K562 (cell line): ENCODE results near the gene GEMIN2. TPM values are rescaled to one million over a fixed set of nuclear protein-coding genes. Genes with fewer than 3 reads are reported as not detected.

ENCODE experiments used
- AFF4 ChIP-seq: sonication (generic); formaldehyde crosslinking; IDR thresholded peaks from 2 replicates; pipeline ENCODE4 v1.8.0; 2023; ENCODE audit warnings: mild to moderate bottlenecking, missing genetic modification reagents
- BRD9 ChIP-seq: fragments of 450-650 bp; IDR thresholded peaks from 2 replicates; pipeline ENCODE4 v1.6.1; 2018; ENCODE audit warnings: low read depth; ENCODE audit not compliant: partially characterized antibody
- ETV5 ChIP-seq: sonication (generic); formaldehyde crosslinking; IDR thresholded peaks from 2 replicates; pipeline ENCODE4 v1.4.0; 2020; ENCODE audit warnings: low read depth, mild to moderate bottlenecking, missing genetic modification reagents
- JUNB ChIP-seq: fragments of 450-650 bp; formaldehyde crosslinking; conservative IDR thresholded peaks from 2 replicates; pipeline ENCODE4 v1.4.0; 2020; ENCODE audit warnings: mild to moderate bottlenecking
- NFYB ChIP-seq: IDR thresholded peaks from 2 replicates; pipeline ENCODE4 v1.6.1; 2011; ENCODE audit warnings: mild to moderate bottlenecking, moderate library complexity; ENCODE audit not compliant: insufficient read length; ENCODE audit errors: extremely low read depth
- SMC3 ChIP-seq: conservative IDR thresholded peaks from 2 replicates; pipeline ENCODE4 v1.6.1; 2011; ENCODE audit warnings: low read depth, low read length, improper control_type of control experiment; ENCODE audit not compliant: insufficient read depth
- STAT5A ChIP-seq: IDR thresholded peaks from 2 replicates; pipeline ENCODE4 v1.6.1; 2012; ENCODE audit warnings: low read length, inconsistent platforms, borderline replicate concordance
- ZBTB40 ChIP-seq, 2 experiments: fragments of 450-650 bp in 1 of 2; sonication (generic) in 1 of 2; formaldehyde crosslinking in 1 of 2; IDR thresholded peaks; 2 replicates each; pipeline versions ENCODE4 v1.7.1 to v1.9.0; 2016 to 2022; ENCODE audit warnings: inconsistent platforms in 1 of 2, mild to moderate bottlenecking in 1 of 2, missing genetic modification reagents in 1 of 2
- ZNF384 ChIP-seq: IDR thresholded peaks from 2 replicates; pipeline ENCODE4 v1.6.1; 2012; ENCODE audit warnings: low read depth, low read length, improper control_type of control experiment
- ZNF436 ChIP-seq: fragments of 250-450, 450-650 bp; sonication (Bioruptor Pico); formaldehyde crosslinking; IDR thresholded peaks from 2 replicates; pipeline ENCODE4 v1.7.0; 2020; ENCODE audit warnings: mild to moderate bottlenecking
- ZNF511 ChIP-seq: sonication (generic); formaldehyde crosslinking; IDR thresholded peaks from 2 replicates; pipeline ENCODE4 v1.8.0; 2022; ENCODE audit warnings: mild to moderate bottlenecking, missing genetic modification reagents
- polyA plus RNA-seq, 8 experiments: library from polyadenylated mRNA; depleted of rRNA in 4 of 8; stranded (reverse) in 5 of 8; unstranded in 3 of 8; fragments of >200 nt; fragmentation: Nextera tagmentation in 2 of 8; fragmentation: Illumina TruSeq in 1 of 8; extraction: Ambion mirVana in 2 of 8; extraction: Trizol in 1 of 8; gene quantifications; 2 replicates each; pipeline versions ENCODE4 v1.2.1 to v1.2.3, GENCODE V29; 2011 to 2014; ENCODE audit warnings: inconsistent platforms in 1 of 8, missing spikeins in 1 of 8
- total RNA-seq, 7 experiments: library from RNA; depleted of rRNA in 6 of 7; stranded (reverse); fragments of >200 nt in 6 of 7; fragmentation: Illumina TruSeq in 2 of 7; extraction: Trizol in 2 of 7; gene quantifications; 2 replicates each; pipeline versions ENCODE4 v1.2.1 to v1.2.3, GENCODE V29; 2011 to 2021; ENCODE audit warnings: low replicate concordance in 1 of 7

GEMIN2 gene
- total and polyA plus RNA-seq, 9 of the 15 experiments (the other 6 are each of a cell fraction or from before 2014, with no cell fraction given): 23.0 to 87.6 (median 45.5) TPM

GRCh38 chr14:39174560-39175444 lies 60.7 kb downstream of the GEMIN2 start, which contains the start of gene PNN (continued):
- no peak for TF ChIP-seq SMC3
- TF ChIP-seq BRD9: no peak
- TF ChIP-seq ZBTB40 (IDR thresholded peaks at IDR 0.05): peak; percentile 90
- no peak for TF ChIP-seq ZBTB40 (CRISPR knock-in tag; IDR thresholded peaks at IDR 0.05)
- no peak for TF ChIP-seq ZNF436 (CRISPR knock-in tag)
- peak; percentile 86 for TF ChIP-seq NFYB
- 0 out of 2 replicates have a peak, but pooled peaks have one; percentile 10 for TF ChIP-seq STAT5A
- no peak for TF ChIP-seq AFF4 (CRISPR knock-in tag)
- TF ChIP-seq ZNF511 (CRISPR knock-in tag): no peak
- TF ChIP-seq JUNB (CRISPR knock-in tag): no peak
- peak; percentile 98 for TF ChIP-seq ETV5
- peak; percentile 72 for TF ChIP-seq ZNF384
